Esophagus muscularis mucosa (tissue), 4 donors: Measurements from ENCODE around the gene CDA. TPM values are rescaled to one million over a fixed set of nuclear protein-coding genes. Genes with fewer than 3 reads are reported as not detected.

Experiments used
- DNase-seq: peaks from one replicate; pipeline ENCODE4 v3.0.0-alpha.2; 2017; ENCODE audit errors: extremely low spot score
- H3K27ac ChIP-seq, 4 donors: fragments of 200-600 bp; sonication (generic); replicated peaks in 1 of 4; 1 replicate in 3 of 4; 2 replicates in 1 of 4; pipeline ENCODE4 v1.5.1; 2016 to 2019; ENCODE audit warnings: mild to moderate bottlenecking in 1 of 4
- H3K27me3 ChIP-seq, 4 donors: fragments of 200-600 bp; sonication (generic); one replicate each; pipeline versions ENCODE4 v1.5.1 to v1.6.0; 2016 to 2019
- H3K36me3 ChIP-seq, 4 donors: fragments of 200-600 bp; sonication (generic); one replicate each; pipeline ENCODE4 v1.5.1; 2016 to 2019
- H3K4me1 ChIP-seq, 4 donors: fragments of 200-600 bp; sonication (generic); one replicate each; pipeline ENCODE4 v1.5.1; 2016 to 2019
- H3K4me3 ChIP-seq, 4 donors: fragments of 200-600 bp; sonication (generic); 1 replicate in 2 of 4; 2 replicates in 2 of 4; pipeline ENCODE4 v1.5.1; 2016 to 2019; ENCODE audit warnings: mild to moderate bottlenecking in 4 of 4, moderate library complexity in 1 of 4
- H3K9me3 ChIP-seq, 4 donors: fragments of 200-600 bp; sonication (generic); 1 replicate in 3 of 4; 2 replicates in 1 of 4; pipeline ENCODE4 v1.5.1; 2016 to 2019
- EP300 ChIP-seq: sonication (generic); formaldehyde crosslinking; IDR thresholded peaks from one replicate; pipeline ENCODE4 v1.6.1; 2017; ENCODE audit warnings: antibody characterized with exemption
- POLR2A ChIP-seq: fragments of 450-650 bp; IDR thresholded peaks from one replicate; pipeline ENCODE4 v1.6.1; 2017; ENCODE audit warnings: antibody characterized with exemption, moderate library complexity, mild to moderate bottlenecking, low read depth
- POLR2AphosphoS5 ChIP-seq, 2 donors: sonication (generic); formaldehyde crosslinking; IDR thresholded peaks; one replicate each; pipeline ENCODE4 v1.6.1; 2017; ENCODE audit warnings: antibody characterized with exemption in 2 of 2
- WGBS: methylation state at CpG from one replicate; pipeline ENCODE4 v1.1.5; 2018; 5-methylcytosine and 5-hydroxymethylcytosine counted together
- intact Hi-C: fragments of 100-400 bp; cut with DNase I; formaldehyde crosslinking; loops from one replicate; pipeline ENCODE4 v1.15.1; 2023
- total RNA-seq, 4 donors: library from RNA; depleted of rRNA; stranded (reverse); fragments of >200 nt; gene quantifications; one replicate each; pipeline versions ENCODE4 v1.1.0 to v1.2.1, GENCODE V29; 2016
- TF ChIP-seq, protein P1 (sequence below), 3 experiments: fragments of 200-600 bp in 2 of 3; fragments of 450-650 bp in 1 of 3; sonication (generic) in 2 of 3; IDR thresholded peaks; one replicate each; pipeline ENCODE4 v1.5.1; 2017 to 2019; ENCODE audit warnings: antibody characterized with exemption in 3 of 3, mild to moderate bottlenecking in 2 of 3, moderate library complexity in 1 of 3

CDA gene
- total RNA-seq: 1 to 10 TPM; 1.7 to 7.5 (median 6.0) TPM

- Histone ChIP-seq H3K4me1 (peaks cover 0 to 24% (median 12%) of the 10 kb centered on the region in 4 donors), H3K4me3 (peak within 1 kb of the TSS; percentile 23 to 52 (median 38)), H3K9me3 (peaks cover 0 to 3% (median 0%) of the 10 kb centered on the region in 4 donors), H3K27me3 (peaks cover 0 to 75% (median 14%) of the 10 kb centered on the region in 4 donors), H3K36me3 (no peaks in the 10 kb centered on the region), H3K27ac (peak within 1 kb of the TSS; percentile 49 to 69 (median 62))
- TF ChIP-seq, protein P1, sequence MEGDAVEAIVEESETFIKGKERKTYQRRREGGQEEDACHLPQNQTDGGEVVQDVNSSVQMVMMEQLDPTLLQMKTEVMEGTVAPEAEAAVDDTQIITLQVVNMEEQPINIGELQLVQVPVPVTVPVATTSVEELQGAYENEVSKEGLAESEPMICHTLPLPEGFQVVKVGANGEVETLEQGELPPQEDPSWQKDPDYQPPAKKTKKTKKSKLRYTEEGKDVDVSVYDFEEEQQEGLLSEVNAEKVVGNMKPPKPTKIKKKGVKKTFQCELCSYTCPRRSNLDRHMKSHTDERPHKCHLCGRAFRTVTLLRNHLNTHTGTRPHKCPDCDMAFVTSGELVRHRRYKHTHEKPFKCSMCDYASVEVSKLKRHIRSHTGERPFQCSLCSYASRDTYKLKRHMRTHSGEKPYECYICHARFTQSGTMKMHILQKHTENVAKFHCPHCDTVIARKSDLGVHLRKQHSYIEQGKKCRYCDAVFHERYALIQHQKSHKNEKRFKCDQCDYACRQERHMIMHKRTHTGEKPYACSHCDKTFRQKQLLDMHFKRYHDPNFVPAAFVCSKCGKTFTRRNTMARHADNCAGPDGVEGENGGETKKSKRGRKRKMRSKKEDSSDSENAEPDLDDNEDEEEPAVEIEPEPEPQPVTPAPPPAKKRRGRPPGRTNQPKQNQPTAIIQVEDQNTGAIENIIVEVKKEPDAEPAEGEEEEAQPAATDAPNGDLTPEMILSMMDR (IDR thresholded peaks at IDR 0.05): no peak
- TF ChIP-seq POLR2AphosphoS5 (IDR thresholded peaks at IDR 0.05) (peak in 1 of 2 donors; percentile 36), POLR2A (no peak), EP300 (no peak)
- 41% methylated on average over 7 of the region's 11 CpGs for WGBS
- intact Hi-C loops: no loop called here
- DNase-seq: no peak
Observed at GRCh38 chr1:20588634-20589225, at the start of gene CDA. CDA (plus strand) TSS chr1:20589097; CDS start chr1:20589130, 33 bp downstream.

DNA sequence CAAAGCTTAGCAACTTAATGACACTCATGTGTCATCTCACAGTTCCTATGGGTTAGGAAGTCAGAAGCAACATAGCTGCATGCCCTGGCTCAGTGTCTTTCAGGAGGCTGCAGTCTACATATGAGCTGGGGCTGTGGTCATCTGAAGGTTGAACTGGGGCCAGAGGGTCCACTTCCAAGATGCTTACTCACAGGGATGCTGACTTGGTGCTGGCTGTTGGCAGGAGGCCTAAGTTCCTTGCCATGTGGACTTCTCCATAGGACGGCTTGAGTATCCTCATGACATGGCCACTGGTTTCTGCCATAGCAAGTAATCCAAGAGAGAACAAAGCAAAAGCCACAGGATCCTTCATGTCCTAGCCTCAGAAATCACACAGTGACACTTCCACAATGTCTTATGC lies 48.6 kb upstream of the CDA start:
- TF ChIP-seq, protein P1 (IDR thresholded peaks at IDR 0.05): no peak
- TF ChIP-seq EP300 (no peak), POLR2A (no peak), POLR2AphosphoS5 (IDR thresholded peaks at IDR 0.05) (no peak)
- Histone ChIP-seq H3K36me3 (no peaks in the 10 kb centered on the region), H3K4me3 (no peak overlapping the region), H3K27me3 (peaks cover 0 to 58% (median 0%) of the 10 kb centered on the region in 4 donors), H3K4me1 (no peaks in the 10 kb centered on the region), H3K9me3 (no peaks in the 10 kb centered on the region), H3K27ac (no peak overlapping the region)
- DNase-seq: no peak
- 71% methylated on average over 1 of the region's 1 CpG for whole genome bisulfite sequencing
- intact Hi-C loops: no loop called here

- DNase-seq: no peak
- Histone ChIP-seq H3K4me1 (peaks cover 0 to 5% (median 1%) of the 10 kb centered on the region in 4 donors), H3K9me3 (no peaks in the 10 kb centered on the region), H3K27me3 (peaks cover 0 to 66% (median 3%) of the 10 kb centered on the region in 4 donors), H3K27ac (no peak overlapping the region), H3K4me3 (no peak overlapping the region), H3K36me3 (no peaks in the 10 kb centered on the region)
- 84% methylated on average over 3 of the region's 3 CpGs for WGBS
- intact Hi-C loops: no loop called here
- TF ChIP-seq, protein P1 (IDR thresholded peaks at IDR 0.05): no peak
Observed at GRCh38 chr1:20546637-20547036, 42.3 kb upstream of the CDA start.

DNA sequence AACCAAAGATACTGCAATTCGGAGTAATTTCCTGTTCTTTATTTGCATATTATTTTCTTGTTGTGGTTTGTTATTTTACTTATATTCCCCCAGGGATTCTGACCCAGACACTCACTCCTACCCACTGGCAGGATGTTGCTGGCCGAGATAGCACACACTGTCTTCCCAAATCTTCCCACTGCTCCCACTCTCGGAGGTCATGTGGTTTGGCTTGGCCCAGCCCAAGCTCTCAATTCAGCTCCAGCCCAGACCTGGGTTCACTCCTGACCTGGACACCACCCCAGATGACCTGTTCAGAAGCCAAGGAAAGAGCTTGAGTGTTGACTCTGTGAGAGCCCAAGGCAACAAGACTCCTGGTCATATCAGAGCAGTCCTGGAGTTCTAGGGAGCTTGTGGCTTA lies 37.7 kb upstream of the CDA start:
- TF ChIP-seq POLR2A (no peak), POLR2AphosphoS5 (IDR thresholded peaks at IDR 0.05) (no peak), EP300 (no peak)
- TF ChIP-seq, protein P1 (IDR thresholded peaks at IDR 0.05): no peak
- intact Hi-C loops: no loop called here
- Histone ChIP-seq H3K9me3 (no peaks in the 10 kb centered on the region), H3K27ac (peak overlapping the region in 2 of 4 donors; percentile 10 to 74), H3K36me3 (no peaks in the 10 kb centered on the region), H3K4me1 (peaks cover 21 to 36% (median 30%) of the 10 kb centered on the region in 4 donors), H3K4me3 (no peak overlapping the region), H3K27me3 (peaks cover 0 to 81% (median 27%) of the 10 kb centered on the region in 4 donors)
- no peak for DNase-seq
- WGBS: 57% methylated on average over 3 of the region's 3 CpGs
